ENCODE measurements around the gene RAD51B. TPM values are rescaled to one million over a fixed set of nuclear protein-coding genes. Genes with fewer than 3 reads are reported as not detected.

Gene RAD51B
- total RNA-seq, 1 experiment from 2014 or later = 16.7 TPM

DNA sequence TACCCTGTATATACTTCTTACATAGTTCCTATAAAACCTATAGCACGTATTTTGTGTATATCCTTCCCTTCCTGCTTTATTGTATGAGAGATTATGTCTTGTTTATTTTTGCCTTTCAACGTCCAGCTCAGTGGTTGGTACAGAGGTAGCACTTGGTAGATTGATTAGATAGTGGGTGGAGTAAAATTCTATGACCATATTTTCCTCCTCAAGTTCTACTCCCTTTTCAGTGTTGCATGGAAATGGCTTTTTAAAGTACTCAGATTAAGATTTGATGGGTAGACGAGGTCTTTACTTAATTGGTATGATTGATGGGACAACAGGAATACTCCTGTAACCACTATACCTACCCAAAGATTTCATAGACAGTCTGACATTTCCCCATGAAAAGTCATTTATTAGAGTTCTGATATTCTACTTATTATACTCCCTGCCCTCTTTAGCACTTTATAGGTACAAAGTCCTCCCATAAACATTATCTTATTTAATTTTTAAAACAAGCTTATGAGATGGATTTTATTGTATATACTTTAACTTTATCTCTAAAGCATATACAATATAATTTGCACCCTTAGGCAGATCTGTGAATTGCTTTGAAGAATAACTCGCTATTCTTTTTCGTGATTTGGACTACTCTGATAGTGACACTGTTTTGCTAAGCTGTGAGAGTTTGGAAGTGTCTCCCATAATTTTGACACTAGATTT, 348.0 kb downstream of the RAD51B start:
- Histone ChIP-seq H2BK15ac (ENCODE audit: low read depth, low read length) (no peak overlapping the region), H4K5ac (ENCODE audit: insufficient read length, low read depth, low read length) (no peak overlapping the region), H3K9me3 (ENCODE audit: control insufficient read depth, low read depth, low read length) (no peaks in the 10 kb centered on the region), H3K79me2 (ENCODE audit: insufficient read depth, low read length) (no peaks in the 10 kb centered on the region), H2AK5ac (ENCODE audit: insufficient read length, low read length) (no peak overlapping the region), H2BK120ac (ENCODE audit: low read depth, low read length, poor library complexity, severe bottlenecking) (no peak overlapping the region), H3T11ph (ENCODE audit: low read length) (no peak overlapping the region), H3K27ac (ENCODE audit: insufficient read length, low read depth, low read length) (no peak overlapping the region), H3K27me3 (ENCODE audit: insufficient read depth, low read length) (no peaks in the 10 kb centered on the region), H2AFZ (ENCODE audit: low read length) (no peak overlapping the region), H3K56ac (ENCODE audit: insufficient read length, low read depth, low read length) (no peak overlapping the region), H4K8ac (replicated peaks; ENCODE audit: insufficient read length, low read depth, low read length) (no peak overlapping the region), H3K23me2 (ENCODE audit: insufficient read length, low read depth, low read length, poor library complexity, severe bottlenecking) (no peaks in the 10 kb centered on the region), H3K79me1 (ENCODE audit: insufficient read depth, low read depth, low read length, poor library complexity, severe bottlenecking) (no peaks in the 10 kb centered on the region), H2BK20ac (ENCODE audit: low read depth, low read length, poor library complexity, severe bottlenecking) (no peak overlapping the region), H2BK12ac (ENCODE audit: insufficient read length, low read depth, low read length) (no peak overlapping the region), H4K20me1 (ENCODE audit: control insufficient read depth, insufficient read depth, insufficient read length) (no peaks in the 10 kb centered on the region), H3K4me2 (ENCODE audit: insufficient read depth, insufficient read length, low read length) (no peak overlapping the region), H3K18ac (ENCODE audit: insufficient read length, low read depth, low read length) (no peak overlapping the region), H4K91ac (ENCODE audit: insufficient read length, low read depth, low read length) (no peak overlapping the region), H3K23ac (ENCODE audit: insufficient read length, low read depth, low read length) (no peak overlapping the region), H3K9ac (ENCODE audit: extremely low read depth, insufficient read length, low read length) (no peak overlapping the region), H3K4ac (ENCODE audit: low read depth, low read length) (no peak overlapping the region), H3K14ac (ENCODE audit: insufficient read depth, low read length) (no peak overlapping the region), H2BK5ac (ENCODE audit: insufficient read length, low read length) (no peak overlapping the region), H3K4me1 (ENCODE audit: insufficient read depth, low read length) (no peaks in the 10 kb centered on the region)
- peaks cover 6 to 9% of the 10 kb centered on the region in 2 experiments; a peak in 3 of 4 replicates for H3K4me1 Mint-ChIP-seq
- H3K9me3 Mint-ChIP-seq = no peaks in the 10 kb centered on the region
- H3K4me3 Mint-ChIP-seq = no peak overlapping the region
- H3K27ac Mint-ChIP-seq = no peak overlapping the region
- no peak for DNase-seq
- H3K36me3 Mint-ChIP-seq (ENCODE audit: insufficient read depth in 1 of 3, low read depth in 3 of 3) = no peaks in the 10 kb centered on the region
- TF ChIP-seq, protein P1, sequence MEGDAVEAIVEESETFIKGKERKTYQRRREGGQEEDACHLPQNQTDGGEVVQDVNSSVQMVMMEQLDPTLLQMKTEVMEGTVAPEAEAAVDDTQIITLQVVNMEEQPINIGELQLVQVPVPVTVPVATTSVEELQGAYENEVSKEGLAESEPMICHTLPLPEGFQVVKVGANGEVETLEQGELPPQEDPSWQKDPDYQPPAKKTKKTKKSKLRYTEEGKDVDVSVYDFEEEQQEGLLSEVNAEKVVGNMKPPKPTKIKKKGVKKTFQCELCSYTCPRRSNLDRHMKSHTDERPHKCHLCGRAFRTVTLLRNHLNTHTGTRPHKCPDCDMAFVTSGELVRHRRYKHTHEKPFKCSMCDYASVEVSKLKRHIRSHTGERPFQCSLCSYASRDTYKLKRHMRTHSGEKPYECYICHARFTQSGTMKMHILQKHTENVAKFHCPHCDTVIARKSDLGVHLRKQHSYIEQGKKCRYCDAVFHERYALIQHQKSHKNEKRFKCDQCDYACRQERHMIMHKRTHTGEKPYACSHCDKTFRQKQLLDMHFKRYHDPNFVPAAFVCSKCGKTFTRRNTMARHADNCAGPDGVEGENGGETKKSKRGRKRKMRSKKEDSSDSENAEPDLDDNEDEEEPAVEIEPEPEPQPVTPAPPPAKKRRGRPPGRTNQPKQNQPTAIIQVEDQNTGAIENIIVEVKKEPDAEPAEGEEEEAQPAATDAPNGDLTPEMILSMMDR (conservative IDR thresholded peaks at IDR 0.05) = no peak
- no peaks in the 10 kb centered on the region for H3K27me3 Mint-ChIP-seq (ENCODE audit: low read depth)
- WGBS (ENCODE audit: extremely low coverage, insufficient read length, low lambda C conversion rate) = no CpG with 5 or more reads among the region's 5 CpGs
